Choroid plexus epithelial cell (primary cell): ENCODE measurements around the gene PVALEF.
"Not testable (repeated sequence)": the region's sequence is repeated elsewhere in the genome, so short reads cannot be mapped to it uniquely, and the experiment has no call there.

ENCODE experiments used
- DNase-seq: peaks from one replicate; pipeline ENCODE4 v3.0.0-alpha.2; 2010; ENCODE audit warnings: low read depth
- H3K4me3 ChIP-seq: 2 replicates; pipeline ENCODE4 v1.5.1; 2011; ENCODE audit warnings: low read depth, mild to moderate bottlenecking, control low read depth, low read length, moderate library complexity
- TF ChIP-seq, protein P1 (sequence below): conservative IDR thresholded peaks from 2 replicates; pipeline ENCODE4 v1.5.1; 2011; ENCODE audit warnings: low read depth, mild to moderate bottlenecking, control low read depth, inconsistent platforms, low read length, moderate library complexity

The PVALEF gene

DNA sequence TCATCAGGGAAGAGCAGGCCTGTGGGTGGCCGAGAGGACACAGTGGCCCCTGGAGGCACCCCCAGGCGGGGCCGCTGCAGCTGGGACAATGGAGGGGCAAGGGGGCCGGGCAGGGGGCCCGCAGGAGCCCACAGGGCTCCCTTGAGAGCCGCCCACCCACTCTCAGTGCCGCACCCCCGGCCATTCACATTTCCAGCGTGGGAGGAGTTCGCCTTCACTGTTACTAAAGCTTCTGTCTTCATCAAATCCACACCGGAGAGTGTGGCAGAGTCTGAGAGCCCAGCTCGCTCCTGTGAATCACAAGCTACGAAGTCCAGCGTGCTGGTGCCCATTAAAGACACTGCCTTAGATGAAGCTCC lies 20.9 kb upstream of the PVALEF start:
- no peak overlapping the region for H3K4me3 ChIP-seq
- DNase-seq: no peak
- TF ChIP-seq, protein P1, sequence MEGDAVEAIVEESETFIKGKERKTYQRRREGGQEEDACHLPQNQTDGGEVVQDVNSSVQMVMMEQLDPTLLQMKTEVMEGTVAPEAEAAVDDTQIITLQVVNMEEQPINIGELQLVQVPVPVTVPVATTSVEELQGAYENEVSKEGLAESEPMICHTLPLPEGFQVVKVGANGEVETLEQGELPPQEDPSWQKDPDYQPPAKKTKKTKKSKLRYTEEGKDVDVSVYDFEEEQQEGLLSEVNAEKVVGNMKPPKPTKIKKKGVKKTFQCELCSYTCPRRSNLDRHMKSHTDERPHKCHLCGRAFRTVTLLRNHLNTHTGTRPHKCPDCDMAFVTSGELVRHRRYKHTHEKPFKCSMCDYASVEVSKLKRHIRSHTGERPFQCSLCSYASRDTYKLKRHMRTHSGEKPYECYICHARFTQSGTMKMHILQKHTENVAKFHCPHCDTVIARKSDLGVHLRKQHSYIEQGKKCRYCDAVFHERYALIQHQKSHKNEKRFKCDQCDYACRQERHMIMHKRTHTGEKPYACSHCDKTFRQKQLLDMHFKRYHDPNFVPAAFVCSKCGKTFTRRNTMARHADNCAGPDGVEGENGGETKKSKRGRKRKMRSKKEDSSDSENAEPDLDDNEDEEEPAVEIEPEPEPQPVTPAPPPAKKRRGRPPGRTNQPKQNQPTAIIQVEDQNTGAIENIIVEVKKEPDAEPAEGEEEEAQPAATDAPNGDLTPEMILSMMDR: no peak

GRCh38 chr17:81146208-81146607 lies 19.1 kb upstream of the PVALEF start:
- H3K4me3 ChIP-seq, DNase-seq: not testable (repeated sequence)

DNA sequence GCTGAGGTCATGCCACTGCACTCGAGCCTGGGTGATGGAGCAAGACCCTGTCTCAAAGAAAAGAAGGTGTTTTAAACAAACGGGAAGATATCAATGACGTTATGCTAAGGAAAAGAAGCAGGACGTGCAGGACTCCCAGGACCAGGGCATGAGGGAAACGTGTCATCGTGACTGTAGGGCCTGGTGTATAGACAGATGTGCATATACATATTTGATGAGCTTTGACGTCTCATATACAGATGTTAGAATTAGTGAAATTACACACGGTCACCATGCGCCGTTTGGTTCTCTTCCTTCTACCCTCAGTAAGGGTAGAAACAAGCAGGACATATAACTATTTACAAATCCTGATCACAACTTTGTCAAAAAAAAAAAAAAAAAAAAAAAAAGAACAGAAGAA lies 17.6 kb upstream of the PVALEF start:
- H3K4me3 ChIP-seq: no peak overlapping the region

DNA sequence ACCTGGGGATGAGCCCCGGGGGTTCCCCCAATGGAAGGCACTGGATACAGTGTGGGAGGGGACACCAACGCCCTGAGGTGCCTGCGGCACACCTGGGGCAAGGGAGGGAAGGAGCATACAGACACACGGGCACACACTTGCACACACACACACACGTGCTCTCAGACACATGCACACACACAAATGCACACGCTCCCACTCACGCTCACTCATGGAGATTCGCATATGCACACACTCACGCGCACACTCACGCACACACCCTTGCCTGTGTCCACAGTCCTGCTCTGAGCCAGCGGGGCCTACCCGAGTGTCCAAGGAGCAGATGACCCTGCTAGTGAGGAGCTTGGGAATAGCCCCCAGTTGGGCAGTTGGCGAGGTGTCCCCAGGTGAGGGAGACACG lies 16.7 kb upstream of the PVALEF start:
- H3K4me3 ChIP-seq: no peak overlapping the region
- TF ChIP-seq, protein P1: no peak

More for the DNA sequence above, 17.6 kb upstream of the PVALEF start:
- TF ChIP-seq, protein P1: no peak
- DNase-seq: no peak

GRCh38 chr17:81148986-81149533 lies 16.2 kb upstream of the PVALEF start:
- no peak for DNase-seq
- TF ChIP-seq, protein P1: no peak
- no peak overlapping the region for H3K4me3 ChIP-seq

More for the DNA sequence above, 16.7 kb upstream of the PVALEF start:
- no peak for DNase-seq

DNA sequence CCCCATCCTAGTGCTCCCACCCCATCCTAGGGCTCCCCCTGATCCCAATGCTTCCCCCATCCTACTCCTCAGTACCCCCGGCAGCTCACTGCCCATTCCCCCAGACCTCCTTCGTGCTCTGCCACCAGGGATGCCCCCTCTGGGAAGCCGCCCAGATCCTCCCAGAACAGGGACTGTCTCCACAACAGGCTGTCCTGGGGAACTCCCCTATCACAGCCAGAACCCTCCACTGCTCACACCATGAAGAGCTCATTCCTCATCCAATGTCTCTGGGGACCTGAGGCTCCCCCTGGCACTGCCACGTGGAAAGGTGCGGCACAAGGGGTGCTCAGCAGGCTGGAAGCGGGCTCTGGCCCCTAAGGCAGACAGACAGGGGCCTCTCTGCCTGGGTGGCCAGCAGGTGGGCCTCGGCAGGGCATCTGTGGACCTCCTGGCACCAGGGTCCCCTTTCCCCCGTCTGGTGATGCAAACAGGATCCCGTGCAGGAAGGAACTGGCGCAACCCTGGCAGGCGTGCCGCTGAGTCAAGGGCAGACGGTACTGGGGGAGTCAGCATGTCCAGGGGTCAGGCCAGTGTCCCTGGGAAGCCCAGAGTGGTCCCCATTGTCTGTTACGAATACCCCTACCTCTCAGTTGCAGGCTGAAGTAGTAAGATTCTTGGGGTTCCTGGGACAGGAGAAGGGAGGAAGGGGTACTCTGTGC lies 14.8 kb upstream of the PVALEF start:
- TF ChIP-seq, protein P1: no peak
- no peak for DNase-seq
- H3K4me3 ChIP-seq: no peak overlapping the region

- no peak overlapping the region for H3K4me3 ChIP-seq
- TF ChIP-seq, protein P1: no peak
- no peak for DNase-seq
Measured at GRCh38 chr17:81151278-81151677, 14.0 kb upstream of the PVALEF start.
